Right atrium auricular region (tissue), 2 donors: ENCODE measurements around the gene COX6A2. TPM values are rescaled to one million over a fixed set of nuclear protein-coding genes. Genes with fewer than 3 reads are reported as not detected.

Source experiments
- DNase-seq: peaks from one replicate; pipeline ENCODE4 v3.0.0-alpha.2; 2019; ENCODE audit warnings: low spot score
- H3K27ac ChIP-seq, 2 donors: fragments of 200-600 bp; sonication (generic); 1 replicate in 1 of 2; 2 replicates in 1 of 2; pipeline ENCODE4 v1.5.1; 2016 to 2019
- H3K27me3 ChIP-seq, 2 donors: fragments of 200-600 bp; sonication (generic); one replicate each; pipeline versions ENCODE4 v1.5.1 to v1.6.0; 2017 to 2019
- H3K36me3 ChIP-seq: fragments of 200-600 bp; sonication (generic); one replicate; pipeline ENCODE4 v1.5.1; 2016
- H3K4me1 ChIP-seq, 2 donors: fragments of 200-600 bp; sonication (generic); one replicate each; pipeline versions ENCODE4 v1.5.1 to v1.6.0; 2017 to 2019
- H3K4me3 ChIP-seq, 2 donors: fragments of 200-600 bp; sonication (generic); 1 replicate in 1 of 2; 2 replicates in 1 of 2; pipeline ENCODE4 v1.5.1; 2017 to 2019; ENCODE audit warnings: mild to moderate bottlenecking in 1 of 2, moderate library complexity in 1 of 2
- H3K9me3 ChIP-seq, 2 donors: fragments of 200-600 bp; sonication (generic); one replicate each; pipeline ENCODE4 v1.5.1; 2019
- total RNA-seq, 2 donors: library from RNA; depleted of rRNA; stranded (reverse); fragments of >200 nt; gene quantifications; one replicate each; pipeline ENCODE4 v1.1.0, GENCODE V29; 2016
- TF ChIP-seq, protein P1 (sequence below), 2 donors: fragments of 200-600 bp; sonication (generic); IDR thresholded peaks; one replicate each; pipeline ENCODE4 v1.5.1; 2019; ENCODE audit warnings: antibody characterized with exemption in 2 of 2

COX6A2 gene
- total RNA-seq, 2 donors from 2014 or later = 515 to 564 TPM

DNA sequence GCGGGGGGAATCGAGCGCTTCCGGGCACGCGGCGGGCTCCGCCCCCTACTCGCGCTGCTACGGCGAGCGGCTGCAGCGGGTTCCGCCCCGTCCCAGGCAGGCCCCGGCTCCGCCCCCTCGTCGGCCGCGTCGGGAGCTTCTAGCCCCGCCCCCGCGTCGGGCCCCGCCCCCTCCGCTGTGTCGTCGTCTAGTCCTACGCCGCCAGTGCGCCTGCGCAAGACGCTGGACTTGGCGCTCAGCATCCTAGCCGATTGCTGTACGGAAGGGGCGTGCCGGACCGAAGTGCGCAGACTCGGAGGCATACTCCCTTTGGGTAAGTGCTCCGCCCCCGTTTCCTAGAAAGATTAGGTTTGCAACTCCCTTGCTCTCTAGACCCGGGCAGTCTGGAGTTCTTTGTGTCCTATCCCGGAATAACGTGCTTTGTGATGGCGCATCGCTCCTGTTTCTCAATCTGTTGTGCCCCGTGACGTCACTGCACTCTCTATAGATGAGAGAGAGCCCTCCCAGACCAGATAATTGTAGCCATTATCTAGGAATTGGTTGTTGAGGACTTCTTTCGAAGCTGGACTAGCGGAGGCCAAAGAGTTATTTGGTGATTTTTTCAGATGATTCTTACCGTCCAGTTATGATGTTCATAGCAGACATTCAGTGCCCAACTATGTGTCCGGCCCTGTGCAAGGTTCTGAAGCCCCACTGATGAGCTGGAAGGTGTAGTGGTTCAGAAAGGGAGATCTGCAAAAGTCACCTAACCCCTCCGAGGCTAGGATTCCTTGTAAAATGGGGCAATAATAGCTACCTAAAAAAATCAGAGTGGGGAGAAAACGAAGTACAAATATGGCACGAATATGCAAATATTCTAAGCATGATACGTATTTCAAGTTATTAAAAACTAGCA is 31.8 kb upstream of the COX6A2 start:
- Histone ChIP-seq H3K4me1 (peaks cover 0 to 43% of the 10 kb centered on the region in 2 donors), H3K4me3 (peak overlapping the region; percentile 73 to 76), H3K36me3 (peaks cover 30% of the 10 kb centered on the region), H3K27ac (peak overlapping the region; percentile 98), H3K27me3 (no peaks in the 10 kb centered on the region), H3K9me3 (no peaks in the 10 kb centered on the region)
- DNase-seq = peak; percentile 100
- TF ChIP-seq, protein P1, sequence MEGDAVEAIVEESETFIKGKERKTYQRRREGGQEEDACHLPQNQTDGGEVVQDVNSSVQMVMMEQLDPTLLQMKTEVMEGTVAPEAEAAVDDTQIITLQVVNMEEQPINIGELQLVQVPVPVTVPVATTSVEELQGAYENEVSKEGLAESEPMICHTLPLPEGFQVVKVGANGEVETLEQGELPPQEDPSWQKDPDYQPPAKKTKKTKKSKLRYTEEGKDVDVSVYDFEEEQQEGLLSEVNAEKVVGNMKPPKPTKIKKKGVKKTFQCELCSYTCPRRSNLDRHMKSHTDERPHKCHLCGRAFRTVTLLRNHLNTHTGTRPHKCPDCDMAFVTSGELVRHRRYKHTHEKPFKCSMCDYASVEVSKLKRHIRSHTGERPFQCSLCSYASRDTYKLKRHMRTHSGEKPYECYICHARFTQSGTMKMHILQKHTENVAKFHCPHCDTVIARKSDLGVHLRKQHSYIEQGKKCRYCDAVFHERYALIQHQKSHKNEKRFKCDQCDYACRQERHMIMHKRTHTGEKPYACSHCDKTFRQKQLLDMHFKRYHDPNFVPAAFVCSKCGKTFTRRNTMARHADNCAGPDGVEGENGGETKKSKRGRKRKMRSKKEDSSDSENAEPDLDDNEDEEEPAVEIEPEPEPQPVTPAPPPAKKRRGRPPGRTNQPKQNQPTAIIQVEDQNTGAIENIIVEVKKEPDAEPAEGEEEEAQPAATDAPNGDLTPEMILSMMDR (IDR thresholded peaks at IDR 0.05) = no peak

DNA sequence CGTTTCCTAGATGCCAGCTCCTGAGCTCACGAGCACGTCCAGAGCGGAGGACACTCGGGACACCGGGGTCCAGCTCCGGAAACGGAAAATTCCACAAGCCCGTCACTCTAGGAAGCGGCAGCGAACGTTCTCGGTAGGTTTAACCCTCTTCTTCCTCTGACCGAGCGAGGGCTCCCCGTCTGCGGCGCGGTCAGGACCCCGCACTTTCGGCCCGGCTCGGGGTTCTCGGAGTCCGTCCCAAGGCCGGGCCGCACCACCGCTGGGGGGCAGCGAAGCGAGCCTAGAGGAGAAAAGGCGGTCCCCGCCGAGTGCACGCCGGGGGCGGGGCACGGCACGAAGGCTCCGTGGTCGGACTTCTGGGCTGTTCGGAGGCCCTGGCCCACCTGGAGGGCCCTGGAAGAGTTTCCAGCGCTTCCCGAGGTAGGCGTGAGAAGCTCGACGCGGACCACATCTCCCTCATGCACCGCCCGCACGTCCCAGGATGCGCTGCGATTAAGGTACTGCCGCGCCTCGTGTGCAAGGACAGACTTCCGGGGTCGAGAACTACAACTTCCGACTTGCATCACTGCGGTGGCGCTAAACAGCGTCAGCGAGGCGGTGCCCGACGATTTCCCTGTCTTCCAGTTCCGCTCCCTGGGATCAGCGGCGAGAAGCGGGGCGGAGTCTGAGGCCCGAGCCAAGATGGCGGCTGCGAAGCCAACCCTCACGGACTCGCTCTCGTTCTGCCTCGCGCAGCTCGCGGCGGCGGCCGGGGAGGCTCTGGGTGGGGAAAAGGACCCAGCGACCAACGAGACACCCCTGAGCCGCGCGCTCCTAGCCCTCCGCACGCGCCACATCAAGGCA is 30.9 kb upstream of the COX6A2 start, which contains the start of gene ARMC5:
ARMC5 (plus strand) TSS at position 658 of the 843 bp plus-strand sequence; CDS start at position 682, 24 bp downstream.
- H3K36me3 ChIP-seq = peaks cover 22% of the 10 kb centered on the region
- H3K27ac ChIP-seq = peak within 1 kb of the TSS; percentile 98
- TF ChIP-seq, protein P1 (IDR thresholded peaks at IDR 0.05) = peak; percentile 57 to 81
- peak; percentile 98 for DNase-seq
- no peaks in the 10 kb centered on the region for H3K27me3 ChIP-seq
- peaks cover 0 to 52% of the 10 kb centered on the region in 2 donors for H3K4me1 ChIP-seq
- peak within 1 kb of the TSS; percentile 73 to 76 for H3K4me3 ChIP-seq
- no peaks in the 10 kb centered on the region for H3K9me3 ChIP-seq

DNA sequence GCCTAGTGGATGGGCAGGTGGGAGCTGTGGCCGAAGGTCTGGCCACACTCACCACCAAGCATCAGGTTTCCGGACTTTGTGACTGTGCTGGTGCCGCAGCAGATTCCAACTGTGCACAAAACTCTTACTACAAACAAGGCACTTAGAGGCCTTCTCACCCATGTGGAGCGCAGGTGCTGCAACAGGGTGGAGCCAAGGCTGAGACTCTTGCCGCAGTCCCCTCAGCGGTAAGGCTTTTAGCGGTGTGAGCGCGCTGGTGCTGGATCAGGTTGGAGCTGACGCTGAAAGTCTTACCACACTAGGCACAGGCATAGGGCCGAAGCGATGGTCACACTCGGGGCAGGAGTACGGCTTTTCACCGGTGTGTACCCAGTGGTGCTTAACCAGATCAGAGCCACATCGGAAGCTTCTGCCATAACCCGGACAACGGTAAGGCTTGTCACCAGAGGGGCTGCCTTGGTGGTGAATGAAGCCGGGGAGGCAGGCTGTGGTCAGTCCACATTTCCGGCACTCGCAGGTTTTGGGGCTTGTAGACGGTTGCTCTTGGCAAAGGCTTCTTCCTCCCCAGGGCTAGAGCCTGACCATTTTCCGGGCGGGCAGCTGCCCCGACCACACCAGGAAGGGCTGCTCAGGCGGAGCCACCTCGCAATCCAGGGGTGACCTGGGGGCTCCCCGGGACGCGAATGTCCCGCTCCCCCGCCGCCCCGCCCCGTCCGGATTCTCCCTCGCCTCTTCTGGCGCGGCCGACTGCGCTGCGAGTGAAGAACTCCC is 30.1 kb upstream of the COX6A2 start:
- Histone ChIP-seq H3K36me3 (peaks cover 15% of the 10 kb centered on the region), H3K4me1 (peaks cover 0 to 60% of the 10 kb centered on the region in 2 donors), H3K9me3 (no peaks in the 10 kb centered on the region), H3K27me3 (no peaks in the 10 kb centered on the region), H3K4me3 (peak overlapping the region; percentile 73 to 76), H3K27ac (peak overlapping the region; percentile 98)
- TF ChIP-seq, protein P1 (IDR thresholded peaks at IDR 0.05) = peak in 1 of 2 donors; percentile 29
- no peak for DNase-seq

DNA sequence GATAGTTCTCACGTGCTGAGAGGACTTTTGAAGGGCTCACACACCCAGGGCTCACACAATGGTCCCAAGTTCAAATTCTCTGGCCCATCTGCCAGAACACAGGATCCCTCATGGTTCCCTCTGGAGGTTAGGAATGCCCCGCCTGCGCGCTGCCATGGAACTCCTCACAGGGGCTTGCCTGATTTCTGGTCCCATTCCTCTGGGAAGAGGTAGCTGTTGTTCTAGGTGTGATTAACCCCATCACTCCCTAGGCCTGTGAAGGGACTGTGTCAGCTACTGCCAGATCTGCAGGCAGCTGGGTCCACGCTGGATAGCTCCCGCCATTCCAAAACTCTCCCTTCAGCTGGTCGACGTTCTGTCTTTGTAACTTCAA is 28.8 kb upstream of the COX6A2 start:
- TF ChIP-seq, protein P1 (IDR thresholded peaks at IDR 0.05) = no peak
- H3K27me3 ChIP-seq = no peaks in the 10 kb centered on the region
- peaks cover 4% of the 10 kb centered on the region for H3K36me3 ChIP-seq
- H3K4me3 ChIP-seq = peak overlapping the region in 1 of 2 donors; percentile 73
- peak overlapping the region; percentile 98 for H3K27ac ChIP-seq
- H3K9me3 ChIP-seq = no peaks in the 10 kb centered on the region
- peaks cover 0 to 73% of the 10 kb centered on the region in 2 donors for H3K4me1 ChIP-seq
- no peak for DNase-seq

DNA sequence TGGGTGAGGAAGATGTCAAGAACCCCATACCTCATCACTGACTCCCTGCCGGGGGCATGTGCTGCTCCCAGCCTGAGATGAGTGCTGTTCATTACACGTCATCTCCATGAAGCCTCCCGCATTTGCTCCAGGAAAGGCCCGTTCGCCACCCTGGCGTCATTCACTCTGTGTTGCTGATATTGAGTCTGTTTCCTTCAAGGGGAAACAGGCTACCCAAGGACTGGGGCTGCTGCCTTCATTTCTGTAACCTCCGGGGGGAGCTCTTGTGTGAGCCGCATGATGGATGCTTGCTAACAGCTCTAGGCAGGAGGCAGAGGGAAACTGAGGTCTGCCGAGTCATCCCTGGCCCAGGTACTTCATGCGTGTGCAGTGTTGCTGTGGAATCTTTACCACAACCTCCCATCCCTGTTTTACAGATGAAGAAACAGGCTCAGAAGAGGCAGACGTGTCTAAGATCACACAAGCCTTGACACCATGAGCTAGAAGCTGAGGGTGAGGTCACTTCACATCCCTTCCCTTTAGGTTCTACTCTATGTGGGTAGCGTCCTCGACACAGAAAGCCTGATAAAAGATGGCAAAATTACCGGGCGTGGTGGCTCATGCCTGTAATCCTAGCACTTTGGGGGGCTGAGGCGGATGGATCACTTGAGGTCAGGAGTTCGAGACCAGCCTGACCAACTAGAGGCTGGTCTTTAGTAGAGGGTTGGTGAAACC is 27.6 kb upstream of the COX6A2 start:
- no peaks in the 10 kb centered on the region for H3K36me3 ChIP-seq
- H3K4me3 ChIP-seq = no peak overlapping the region
- TF ChIP-seq, protein P1 (IDR thresholded peaks at IDR 0.05) = peak in 1 of 2 donors; percentile 29
- no peaks in the 10 kb centered on the region for H3K27me3 ChIP-seq
- H3K9me3 ChIP-seq = no peaks in the 10 kb centered on the region
- H3K4me1 ChIP-seq = peaks cover 0 to 80% of the 10 kb centered on the region in 2 donors
- H3K27ac ChIP-seq = peak overlapping the region in 1 of 2 donors; percentile 14
- no peak for DNase-seq
